ENCODE results near the gene IL1RL2.

Gene IL1RL2

DNA sequence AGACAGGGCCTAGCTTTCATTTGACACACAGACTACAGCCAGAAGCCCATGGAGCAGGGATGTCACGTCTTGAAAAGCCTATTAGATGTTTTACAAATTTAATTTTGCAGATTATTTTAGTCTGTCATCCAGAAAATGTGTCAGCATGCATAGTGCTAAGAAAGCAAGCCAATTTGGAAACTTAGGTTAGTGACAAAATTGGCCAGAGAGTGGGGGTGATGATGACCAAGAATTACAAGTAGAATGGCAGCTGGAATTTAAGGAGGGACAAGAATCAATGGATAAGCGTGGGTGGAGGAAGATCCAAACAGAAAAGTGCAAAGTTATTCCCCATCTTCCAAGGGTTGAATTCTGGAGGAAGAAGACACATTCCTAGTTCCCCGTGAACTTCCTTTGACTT, 7.8 kb upstream of the IL1RL2 start:
- Mint-ChIP-seq H3K9me3 (no peaks in the 10 kb centered on the region), H3K36me3 (ENCODE audit: low read depth) (peaks cover 29% of the 10 kb centered on the region), H3K4me3 (peak overlapping the region in 1 of 3 experiments; percentile 20), H3K4me1 (peaks cover 12% of the 10 kb centered on the region), H3K27ac (peak overlapping the region in 1 of 3 experiments; percentile 53), H3K27me3 (ENCODE audit: low read depth) (peaks cover 4% of the 10 kb centered on the region)
- TF ChIP-seq, protein P1, sequence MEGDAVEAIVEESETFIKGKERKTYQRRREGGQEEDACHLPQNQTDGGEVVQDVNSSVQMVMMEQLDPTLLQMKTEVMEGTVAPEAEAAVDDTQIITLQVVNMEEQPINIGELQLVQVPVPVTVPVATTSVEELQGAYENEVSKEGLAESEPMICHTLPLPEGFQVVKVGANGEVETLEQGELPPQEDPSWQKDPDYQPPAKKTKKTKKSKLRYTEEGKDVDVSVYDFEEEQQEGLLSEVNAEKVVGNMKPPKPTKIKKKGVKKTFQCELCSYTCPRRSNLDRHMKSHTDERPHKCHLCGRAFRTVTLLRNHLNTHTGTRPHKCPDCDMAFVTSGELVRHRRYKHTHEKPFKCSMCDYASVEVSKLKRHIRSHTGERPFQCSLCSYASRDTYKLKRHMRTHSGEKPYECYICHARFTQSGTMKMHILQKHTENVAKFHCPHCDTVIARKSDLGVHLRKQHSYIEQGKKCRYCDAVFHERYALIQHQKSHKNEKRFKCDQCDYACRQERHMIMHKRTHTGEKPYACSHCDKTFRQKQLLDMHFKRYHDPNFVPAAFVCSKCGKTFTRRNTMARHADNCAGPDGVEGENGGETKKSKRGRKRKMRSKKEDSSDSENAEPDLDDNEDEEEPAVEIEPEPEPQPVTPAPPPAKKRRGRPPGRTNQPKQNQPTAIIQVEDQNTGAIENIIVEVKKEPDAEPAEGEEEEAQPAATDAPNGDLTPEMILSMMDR (IDR thresholded peaks at IDR 0.05; ENCODE audit: unreplicated experiment in 3 of 3): no peak

DNA sequence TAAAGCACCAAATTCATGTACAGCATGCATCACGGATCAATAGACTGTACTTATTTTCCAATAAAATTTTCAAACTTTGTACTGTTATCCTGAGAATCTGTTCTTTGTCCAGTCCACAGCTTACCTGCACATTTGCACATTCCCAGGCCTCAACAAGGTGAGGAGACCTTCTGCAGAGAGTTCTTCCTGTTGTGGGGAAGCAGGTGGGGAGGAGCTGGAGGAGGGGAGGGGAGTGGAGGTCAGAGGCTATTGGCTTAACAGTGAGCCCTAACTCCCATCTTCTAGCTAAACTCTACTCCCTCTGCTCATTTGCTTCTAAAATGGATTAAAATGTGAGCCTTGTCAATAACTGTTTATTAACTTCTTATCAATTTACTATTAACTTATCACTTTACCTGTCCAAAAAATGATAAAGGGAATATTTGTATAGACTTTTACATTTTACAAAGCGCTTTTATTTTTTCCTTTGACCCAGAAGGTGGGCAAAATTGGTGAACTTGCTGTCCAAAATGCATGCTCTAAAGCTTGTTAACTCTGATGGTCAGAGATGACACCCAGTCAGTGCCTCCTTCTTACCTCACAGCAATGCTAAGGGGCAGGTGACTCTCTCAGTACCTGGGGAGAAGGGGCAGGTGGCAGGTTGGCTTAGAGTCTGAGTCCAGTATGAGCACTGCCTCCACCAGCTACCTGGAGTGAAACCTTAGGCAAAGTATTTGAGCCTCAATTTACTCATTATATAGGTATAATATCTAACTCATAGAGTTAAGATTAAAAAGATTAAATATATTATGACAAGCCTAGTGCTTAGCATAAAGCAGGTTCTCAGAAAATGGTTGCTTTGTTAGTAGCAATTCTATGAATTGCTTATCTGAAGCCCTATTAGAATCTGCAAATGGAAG, 6.8 kb upstream of the IL1RL2 start:
- H3K4me3 Mint-ChIP-seq: no peak overlapping the region
- H3K27me3 Mint-ChIP-seq (ENCODE audit: low read depth): peaks cover 4% of the 10 kb centered on the region
- H3K27ac Mint-ChIP-seq: no peak overlapping the region
- peaks cover 12% of the 10 kb centered on the region for H3K4me1 Mint-ChIP-seq
- no peaks in the 10 kb centered on the region for H3K9me3 Mint-ChIP-seq
- peaks cover 20% of the 10 kb centered on the region for H3K36me3 Mint-ChIP-seq (ENCODE audit: low read depth)
- TF ChIP-seq, protein P1 (IDR thresholded peaks at IDR 0.05; ENCODE audit: unreplicated experiment in 3 of 3): no peak

DNA sequence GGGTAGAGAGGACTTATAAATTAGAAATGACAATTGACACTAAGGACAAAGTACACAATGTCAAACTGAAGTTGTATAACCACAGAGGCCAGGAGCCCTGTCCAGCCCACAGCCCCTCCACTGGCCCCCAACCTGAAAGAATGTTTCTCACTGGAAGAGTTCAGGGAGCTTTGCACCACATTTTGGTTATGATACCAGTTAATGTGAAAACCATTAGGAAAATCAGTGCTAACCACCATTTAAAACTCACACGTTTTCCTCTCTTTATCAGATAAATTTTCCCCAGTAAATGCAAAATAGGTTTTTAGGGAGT, 6.2 kb upstream of the IL1RL2 start:
- Mint-ChIP-seq H3K27me3 (ENCODE audit: low read depth) (peaks cover 9% of the 10 kb centered on the region), H3K4me1 (peaks cover 12% of the 10 kb centered on the region), H3K27ac (no peak overlapping the region), H3K4me3 (no peak overlapping the region), H3K9me3 (no peaks in the 10 kb centered on the region), H3K36me3 (ENCODE audit: low read depth) (peaks cover 14% of the 10 kb centered on the region)
- TF ChIP-seq, protein P1 (IDR thresholded peaks at IDR 0.05; ENCODE audit: unreplicated experiment in 3 of 3): no peak

DNA sequence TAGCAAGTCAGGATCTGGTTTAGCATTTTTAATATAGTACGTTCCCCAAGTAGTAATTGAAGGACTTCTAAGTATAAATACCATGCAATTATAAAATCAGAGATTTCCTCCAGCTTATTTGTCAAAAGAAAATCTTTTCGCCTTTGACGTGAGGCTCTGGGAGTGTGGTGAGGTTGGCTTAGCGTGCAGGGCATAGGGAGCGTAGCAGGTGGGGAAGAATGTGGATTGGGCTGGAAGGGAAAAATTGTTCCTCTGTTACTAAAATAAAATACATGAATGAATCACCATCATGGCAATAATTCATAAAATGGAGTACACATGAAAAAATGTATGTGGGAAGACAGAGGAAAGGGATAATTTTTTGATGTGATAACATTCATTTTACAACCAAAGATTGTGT, 5.4 kb upstream of the IL1RL2 start:
- Mint-ChIP-seq H3K4me3 (no peak overlapping the region), H3K27me3 (ENCODE audit: low read depth) (peaks cover 13% of the 10 kb centered on the region), H3K4me1 (peaks cover 12% of the 10 kb centered on the region), H3K27ac (no peak overlapping the region), H3K36me3 (ENCODE audit: low read depth) (peaks cover 9% of the 10 kb centered on the region), H3K9me3 (no peaks in the 10 kb centered on the region)
- TF ChIP-seq, protein P1 (IDR thresholded peaks at IDR 0.05; ENCODE audit: unreplicated experiment in 3 of 3): no peak

DNA sequence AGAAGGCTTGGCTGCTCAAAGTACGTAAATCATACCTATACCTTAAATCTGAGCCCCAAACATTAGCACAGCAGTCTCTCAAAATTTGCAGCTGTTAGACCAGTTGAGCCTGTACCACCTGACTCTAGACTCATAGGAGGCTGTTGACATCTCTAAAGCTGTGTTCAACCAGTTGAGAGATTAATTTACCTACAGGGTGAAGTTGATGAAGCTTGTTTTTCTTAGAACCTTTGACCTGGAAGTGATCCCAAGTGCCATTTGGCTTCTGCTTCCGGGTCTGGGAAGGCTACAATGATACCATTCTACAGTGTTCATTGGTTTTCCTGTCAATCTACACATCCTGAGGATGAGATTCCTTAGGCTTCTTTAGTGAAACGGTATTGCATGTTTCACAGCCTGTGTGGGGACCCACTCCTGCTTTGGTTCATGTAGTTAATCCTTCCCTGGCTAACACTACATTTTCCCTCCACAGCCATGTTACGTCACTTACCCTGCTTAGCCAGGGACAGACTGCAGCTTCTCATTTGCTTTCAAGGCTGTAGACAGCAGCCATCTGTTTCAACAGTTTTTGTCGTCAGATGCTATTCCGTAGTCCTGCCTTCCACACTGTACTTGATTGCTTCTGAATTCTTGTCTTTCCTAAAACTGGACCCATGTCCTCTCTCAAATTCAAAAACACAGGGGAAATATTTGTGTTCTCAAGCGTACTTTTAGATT, 4.7 kb upstream of the IL1RL2 start:
- H3K36me3 Mint-ChIP-seq (ENCODE audit: low read depth): peaks cover 6% of the 10 kb centered on the region
- peaks cover 18% of the 10 kb centered on the region for H3K27me3 Mint-ChIP-seq (ENCODE audit: low read depth)
- H3K27ac Mint-ChIP-seq: no peak overlapping the region
- no peak overlapping the region for H3K4me3 Mint-ChIP-seq
- peaks cover 12% of the 10 kb centered on the region for H3K4me1 Mint-ChIP-seq
- no peaks in the 10 kb centered on the region for H3K9me3 Mint-ChIP-seq
- TF ChIP-seq, protein P1 (IDR thresholded peaks at IDR 0.05; ENCODE audit: unreplicated experiment in 3 of 3): no peak

Data from nephron (organoid).